Naive thymus-derived CD4-positive, alpha-beta T cell (primary cell): ENCODE results near the gene ZNF652. TPM values are rescaled to one million over a fixed set of nuclear protein-coding genes. Genes with fewer than 3 reads are reported as not detected.

Experiments
- ATAC-seq: fragments of 150-1000 bp; cut with Tn5 transposase; 2 replicates; pipeline ENCODE4 v1.10.0; 2021; ENCODE audit warnings: mild to moderate bottlenecking, moderate library complexity
- CTCF ChIA-PET: fragments of 350-600 bp; sonication (Branson Sonifier 250); formaldehyde crosslinking; loops from one replicate; lab custom pipeline; 2021; ENCODE audit warnings: antibody characterized with exemption; lab: Charles Lee
- POLR2A ChIA-PET: fragments of 350-600 bp; sonication (Branson Sonifier 250); formaldehyde crosslinking; loops from one replicate; lab custom pipeline; 2021; ENCODE audit warnings: antibody characterized with exemption, inconsistent platforms; lab: Charles Lee
- DNase-seq, 9 donors: peaks; one replicate each; pipeline versions ENCODE4 v3.0.0 to v3.0.0-alpha.2; 2020 to 2022; ENCODE audit warnings: mixed read lengths in 1 of 9
- H3K27ac ChIP-seq: one replicate; pipeline ENCODE4 v1.7.0; 2013; ENCODE audit warnings: mild to moderate bottlenecking, low read depth, low read length, moderate library complexity
- H3K27me3 ChIP-seq, 2 donors: one replicate each; pipeline ENCODE4 v1.7.0; 2013; ENCODE audit warnings: low read length in 2 of 2, mild to moderate bottlenecking in 2 of 2, moderate library complexity in 2 of 2; ENCODE audit not compliant: control insufficient read depth in 2 of 2, insufficient read depth in 2 of 2
- H3K36me3 ChIP-seq, 3 experiments: 1 replicate in 2 of 3; 2 replicates in 1 of 3; pipeline ENCODE4 v1.7.0; 2013; ENCODE audit warnings: low read length in 3 of 3, mild to moderate bottlenecking in 3 of 3, moderate library complexity in 1 of 3; ENCODE audit not compliant: insufficient read depth in 3 of 3, control insufficient read depth in 2 of 3
- H3K4me1 ChIP-seq, 2 donors: one replicate each; pipeline ENCODE4 v1.7.0; 2013; ENCODE audit warnings: low read length in 2 of 2, mild to moderate bottlenecking in 2 of 2, moderate library complexity in 1 of 2; ENCODE audit not compliant: control insufficient read depth in 2 of 2, insufficient read depth in 2 of 2
- H3K4me3 ChIP-seq: 2 replicates; pipeline ENCODE4 v1.7.0; 2013; ENCODE audit warnings: mild to moderate bottlenecking, low read length
- H3K9me3 ChIP-seq, 3 experiments: 1 replicate in 2 of 3; 2 replicates in 1 of 3; pipeline ENCODE4 v1.7.0; 2013; ENCODE audit warnings: low read length in 3 of 3; ENCODE audit not compliant: control insufficient read depth in 2 of 3
- H3K27ac Mint-ChIP-seq, 9 donors: one replicate each; pipeline ENCODE4 v1.8.0; 2020 to 2022; ENCODE audit warnings: mixed read lengths in 9 of 9, mild to moderate bottlenecking in 8 of 9, moderate library complexity in 5 of 9, inconsistent platforms in 2 of 9
- H3K27me3 Mint-ChIP-seq, 5 donors: one replicate each; pipeline ENCODE4 v1.8.0; 2021 to 2022; ENCODE audit warnings: mixed read lengths in 5 of 5, mild to moderate bottlenecking in 1 of 5
- H3K36me3 Mint-ChIP-seq, 5 donors: one replicate each; pipeline ENCODE4 v1.8.0; 2020 to 2022; ENCODE audit warnings: mixed read lengths in 5 of 5, mild to moderate bottlenecking in 3 of 5, inconsistent platforms in 1 of 5
- H3K4me1 Mint-ChIP-seq, 7 donors: one replicate each; pipeline ENCODE4 v1.8.0; 2020 to 2022; ENCODE audit warnings: mixed read lengths in 7 of 7, mild to moderate bottlenecking in 3 of 7, inconsistent platforms in 1 of 7
- H3K4me3 Mint-ChIP-seq, 10 donors: one replicate each; pipeline ENCODE4 v1.8.0; 2020 to 2022; ENCODE audit warnings: mild to moderate bottlenecking in 10 of 10, mixed read lengths in 10 of 10, moderate library complexity in 6 of 10, inconsistent platforms in 2 of 10
- H3K9me3 Mint-ChIP-seq, 11 donors: one replicate each; pipeline ENCODE4 v1.8.0; 2020 to 2022; ENCODE audit warnings: mixed read lengths in 11 of 11, mild to moderate bottlenecking in 4 of 11, inconsistent platforms in 1 of 11, moderate library complexity in 1 of 11
- intact Hi-C, 2 donors: fragments of 100-400 bp; cut with micrococcal nuclease; formaldehyde crosslinking; loops; one replicate each; pipeline ENCODE4 v1.15.1; 2023
- polyA plus RNA-seq, 2 donors: library from polyadenylated mRNA; unstranded; fragments of 300-500 nt; fragmentation: Illumina TruSeq; gene quantifications; one replicate each; pipeline ENCODE4 v1.2.3, GENCODE V29; 2021
- total RNA-seq, 6 experiments: library from RNA in 5 of 6; stranded (reverse) in 5 of 6; gene quantifications; 1 replicate in 5 of 6; 2 replicates in 1 of 6; pipeline ENCODE4 v1.2.3 and lab custom pipeline; 2021 to 2026

Gene ZNF652
- total and polyA plus RNA-seq, 7 experiments from 2014 or later, result 19.3 to 64.4 (median 46.1) TPM

GRCh38 chr17:49327835-49328784, 33.9 kb downstream of the ZNF652 start:
- ChIA-PET CTCF (no interaction called here), POLR2A (interaction anchor here (2.0 kb wide), 1 partner anchor 33 kb away, joined by 7 read pairs; no protein-coding TSS in a partner anchor)
- DNase-seq (no peak), ATAC-seq (peak; percentile 61)
- H3K4me3 Mint-ChIP-seq, result no peak overlapping the region
- H3K4me1 Mint-ChIP-seq, result peaks cover 28 to 67% (median 60%) of the 10 kb centered on the region in 7 donors
- no peak overlapping the region for H3K27ac ChIP-seq
- peak overlapping the region in 6 of 9 donors; percentile 0 to 52 (median 11) for H3K27ac Mint-ChIP-seq
- peaks cover 0 to 26% (median 4%) of the 10 kb centered on the region in 5 donors for H3K36me3 Mint-ChIP-seq
- H3K27me3 Mint-ChIP-seq, result no peaks in the 10 kb centered on the region
- no peaks in the 10 kb centered on the region for H3K9me3 Mint-ChIP-seq
- H3K4me1 ChIP-seq, result no peaks in the 10 kb centered on the region
- H3K4me3 ChIP-seq, result no peak overlapping the region
- no peaks in the 10 kb centered on the region for H3K27me3 ChIP-seq
- no peaks in the 10 kb centered on the region for H3K9me3 ChIP-seq
- intact Hi-C loops, result no loop called here
- no peaks in the 10 kb centered on the region for H3K36me3 ChIP-seq

- Mint-ChIP-seq H3K27ac (peak overlapping the region in 3 of 9 donors; percentile 14 to 56 (median 55)), H3K9me3 (no peaks in the 10 kb centered on the region), H3K4me1 (peaks cover 25 to 70% (median 62%) of the 10 kb centered on the region in 7 donors), H3K27me3 (no peaks in the 10 kb centered on the region), H3K4me3 (no peak overlapping the region), H3K36me3 (peaks cover 0 to 30% (median 6%) of the 10 kb centered on the region in 5 donors)
- Histone ChIP-seq H3K27ac (no peak overlapping the region), H3K4me3 (no peak overlapping the region), H3K36me3 (no peaks in the 10 kb centered on the region), H3K9me3 (no peaks in the 10 kb centered on the region), H3K4me1 (no peaks in the 10 kb centered on the region), H3K27me3 (no peaks in the 10 kb centered on the region)
- ATAC-seq, result no peak
- DNase-seq, result no peak
- intact Hi-C loops, result no loop called here
- POLR2A ChIA-PET, result interaction anchor here (0.9 kb wide), 1 partner anchor 36 kb away, joined by 3 read pairs; no protein-coding TSS in a partner anchor
- CTCF ChIA-PET, result interaction anchor here (0.6 kb wide), 1 partner anchor 766 kb away, joined by 4 read pairs; no protein-coding TSS in a partner anchor
These were observed 36.1 kb downstream of the ZNF652 start for GRCh38 chr17:49325980-49326379.

DNA sequence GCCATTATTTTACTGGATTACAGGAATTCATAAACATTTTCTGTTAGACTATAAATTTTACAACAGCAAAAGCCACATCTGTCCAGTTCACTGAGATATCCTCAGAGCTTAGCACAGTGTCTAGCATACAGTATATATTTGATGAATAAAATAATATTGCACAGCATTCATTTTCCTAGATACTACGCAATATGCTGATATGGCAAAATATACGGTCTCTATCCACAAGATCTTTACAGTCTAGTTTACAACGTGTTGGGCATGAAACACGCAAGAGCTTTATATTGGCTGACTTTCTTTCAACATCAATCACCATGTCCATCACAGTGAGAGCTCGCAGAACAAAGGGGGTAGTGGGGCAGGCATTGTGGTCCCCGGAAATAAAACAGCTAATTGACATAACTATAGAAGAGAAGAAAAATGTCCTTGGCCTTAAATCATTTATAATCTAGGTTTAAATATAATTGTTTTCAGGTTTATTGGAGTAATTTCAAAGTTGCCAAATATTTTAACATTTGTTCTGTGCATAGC, 43.5 kb downstream of the ZNF652 start:
- no peak for ATAC-seq
- Mint-ChIP-seq H3K27me3 (no peaks in the 10 kb centered on the region), H3K4me3 (no peak overlapping the region), H3K9me3 (no peaks in the 10 kb centered on the region), H3K27ac (peak overlapping the region in 3 of 9 donors; percentile 9 to 60 (median 22)), H3K36me3 (peaks cover 0 to 19% (median 6%) of the 10 kb centered on the region in 5 donors), H3K4me1 (peaks cover 22 to 56% (median 48%) of the 10 kb centered on the region in 7 donors)
- no peak overlapping the region for H3K4me3 ChIP-seq
- ChIA-PET POLR2A (interaction anchor here (0.7 to 4.1 kb wide), 2 partner anchors 42 to 70 kb away, joined by 3 to 39 read pairs; no protein-coding TSS in a partner anchor), CTCF (interaction anchor here (0.8 to 1.8 kb wide), 7 partner anchors 11 to 90 kb away, joined by 3 to 8 read pairs (median 4); no protein-coding TSS in a partner anchor)
- H3K27me3 ChIP-seq, result no peaks in the 10 kb centered on the region
- DNase-seq, result no peak
- intact Hi-C loops, result loop anchor here in 1 of 2 donors (10.0 kb wide), 1 partner anchor 236 kb away; no protein-coding TSS in a partner anchor
- H3K27ac ChIP-seq, result no peak overlapping the region
- no peaks in the 10 kb centered on the region for H3K4me1 ChIP-seq
- H3K9me3 ChIP-seq, result no peaks in the 10 kb centered on the region
- H3K36me3 ChIP-seq, result no peaks in the 10 kb centered on the region

DNA sequence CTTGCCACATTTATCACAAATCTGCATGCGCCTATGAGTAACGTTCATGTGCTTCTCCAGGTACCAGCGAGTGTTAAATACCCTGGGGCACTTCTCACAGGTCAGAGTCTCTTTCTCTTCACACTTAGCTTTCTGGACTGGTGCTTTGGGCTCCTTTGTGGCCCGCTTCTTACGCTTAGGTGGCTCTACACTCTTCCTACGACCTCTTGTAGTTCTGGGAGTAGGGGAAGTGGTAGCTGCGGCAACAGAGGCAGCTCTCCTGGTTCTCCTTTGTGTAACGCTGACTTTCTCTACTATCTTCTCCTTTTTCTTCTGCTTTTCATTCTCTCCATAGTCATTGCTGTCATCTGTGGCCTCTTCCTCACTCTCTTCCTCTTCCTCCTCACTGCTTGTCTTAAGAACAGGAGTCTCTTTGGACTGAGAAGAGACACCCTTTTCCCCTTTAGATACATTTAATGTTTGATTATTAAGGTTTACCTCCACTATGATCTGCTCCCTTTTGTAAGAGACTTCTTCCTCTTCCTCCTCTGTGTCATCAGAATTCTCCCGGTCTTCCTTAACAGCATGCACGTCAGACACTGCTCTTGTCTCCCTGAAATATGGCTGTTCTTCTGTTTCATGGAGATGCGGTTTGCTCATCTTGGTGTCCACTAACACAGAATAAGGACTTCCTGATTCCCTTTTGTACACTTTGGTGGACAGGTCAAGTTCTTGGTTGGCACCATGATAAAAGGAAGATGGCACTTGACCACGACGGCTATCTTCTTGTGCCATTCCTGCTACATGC, 45.0 kb downstream of the ZNF652 start:
- Mint-ChIP-seq H3K36me3 (peaks cover 0 to 14% (median 5%) of the 10 kb centered on the region in 5 donors), H3K4me1 (peaks cover 17 to 48% (median 41%) of the 10 kb centered on the region in 7 donors), H3K4me3 (peak overlapping the region in 6 of 10 donors; percentile 1 to 54 (median 25)), H3K9me3 (no peaks in the 10 kb centered on the region), H3K27ac (peak overlapping the region; percentile 1 to 84 (median 52)), H3K27me3 (no peaks in the 10 kb centered on the region)
- Histone ChIP-seq H3K4me1 (no peaks in the 10 kb centered on the region), H3K9me3 (no peaks in the 10 kb centered on the region), H3K36me3 (peaks cover 0 to 6% (median 0%) of the 10 kb centered on the region in 3 experiments), H3K27ac (no peak overlapping the region), H3K27me3 (no peaks in the 10 kb centered on the region), H3K4me3 (no peak overlapping the region)
- ATAC-seq (peak; percentile 31), DNase-seq (no peak)
- POLR2A ChIA-PET, result interaction anchor here (0.7 to 4.1 kb wide), 5 partner anchors 24 to 76 kb away, joined by 3 to 39 read pairs (median 6); no protein-coding TSS in a partner anchor
- intact Hi-C loops, result loop anchor here in 1 of 2 donors (10.0 kb wide), 1 partner anchor 238 kb away; no protein-coding TSS in a partner anchor
- CTCF ChIA-PET, result interaction anchor here (1.2 to 3.7 kb wide), 11 partner anchors 12 to 97 kb away, joined by 3 to 69 read pairs (median 11); partner anchors contain the start of gene PHB1

GRCh38 chr17:49316258-49316570, 45.8 kb downstream of the ZNF652 start:
- Histone ChIP-seq H3K27me3 (no peaks in the 10 kb centered on the region), H3K9me3 (no peaks in the 10 kb centered on the region), H3K27ac (no peak overlapping the region), H3K4me1 (no peaks in the 10 kb centered on the region), H3K36me3 (peaks cover 4 to 15% (median 6%) of the 10 kb centered on the region in 3 experiments), H3K4me3 (no peak overlapping the region)
- peak overlapping the region in 7 of 9 donors; percentile 49 to 87 (median 70) for H3K27ac Mint-ChIP-seq
- peaks cover under 1 to 14% (median 5%) of the 10 kb centered on the region in 5 donors for H3K36me3 Mint-ChIP-seq
- DNase-seq, result no peak
- no peaks in the 10 kb centered on the region for H3K27me3 Mint-ChIP-seq
- no peaks in the 10 kb centered on the region for H3K9me3 Mint-ChIP-seq
- intact Hi-C loops, result loop anchor here in 1 of 2 donors (10.0 kb wide), 1 partner anchor 239 kb away; no protein-coding TSS in a partner anchor
- H3K4me3 Mint-ChIP-seq, result peak overlapping the region in 6 of 10 donors; percentile 33 to 81 (median 74)
- H3K4me1 Mint-ChIP-seq, result peaks cover 16 to 45% (median 36%) of the 10 kb centered on the region in 7 donors
- POLR2A ChIA-PET, result interaction anchor here (0.7 to 4.1 kb wide), 6 partner anchors 25 to 77 kb away, joined by 3 to 39 read pairs (median 4); no protein-coding TSS in a partner anchor
- no peak for ATAC-seq
- CTCF ChIA-PET, result interaction anchor here (0.6 to 3.7 kb wide), 15 partner anchors 13 to 98 kb away, joined by 3 to 69 read pairs (median 6); partner anchors contain the start of gene PHB1
